Putamen (tissue), 1 donor: ENCODE data around the gene NAA80.
"Not testable (repeated sequence)": the region's sequence is repeated elsewhere in the genome, so short reads cannot be mapped to it uniquely, and the experiment has no call there.

Experiments used
- DNase-seq: peaks from one replicate; pipeline ENCODE4 v3.0.0-alpha.2; 2016; ENCODE audit warnings: low spot score

Gene NAA80

GRCh38 chr3:50290161-50290641, 9.0 kb downstream of the NAA80 start:
- DNase-seq, result no peak

DNA sequence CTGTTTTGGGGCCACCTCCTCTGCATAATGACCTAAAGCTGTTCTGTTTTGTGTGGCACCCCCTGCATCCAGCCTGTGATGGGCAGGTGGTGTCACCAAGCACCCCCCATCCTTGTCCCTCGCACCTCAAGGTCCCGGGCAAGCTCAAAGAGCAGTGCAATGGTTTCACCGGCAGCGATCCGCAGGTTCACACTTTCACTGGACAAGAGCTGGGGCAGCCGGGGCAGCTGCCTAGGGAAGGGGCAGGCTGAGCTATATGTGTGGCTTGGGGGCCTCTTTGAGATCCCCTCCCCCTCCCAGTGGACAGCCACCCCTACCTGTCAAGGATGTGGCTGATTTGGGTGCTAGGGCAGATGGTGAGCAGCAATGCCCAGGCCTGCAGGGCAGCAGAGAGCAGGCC, 10.1 kb downstream of the NAA80 start:
- DNase-seq, result no peak

GRCh38 chr3:50288387-50289007, 10.7 kb downstream of the NAA80 start:
- DNase-seq, result no peak

DNA sequence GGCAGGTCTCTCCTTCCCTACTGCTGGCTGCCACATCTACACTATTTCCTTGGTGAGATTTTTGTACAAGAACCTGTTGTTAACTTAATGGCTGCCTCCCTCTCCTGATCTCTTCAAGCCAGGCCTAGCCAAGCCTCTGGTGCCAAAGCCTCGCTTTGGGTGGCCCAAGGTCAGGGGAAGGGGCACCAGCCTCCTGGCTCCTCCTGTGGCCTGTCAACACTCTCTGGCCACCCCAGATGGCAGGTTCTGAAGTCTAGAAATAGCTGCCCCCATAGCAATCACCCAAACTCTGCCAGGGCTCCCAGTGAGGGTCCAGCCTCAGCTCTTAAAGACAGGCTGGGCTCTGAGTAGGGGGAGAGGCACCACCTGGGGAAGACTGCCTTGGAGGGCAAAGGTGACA, 11.9 kb downstream of the NAA80 start:
- no peak for DNase-seq

DNA sequence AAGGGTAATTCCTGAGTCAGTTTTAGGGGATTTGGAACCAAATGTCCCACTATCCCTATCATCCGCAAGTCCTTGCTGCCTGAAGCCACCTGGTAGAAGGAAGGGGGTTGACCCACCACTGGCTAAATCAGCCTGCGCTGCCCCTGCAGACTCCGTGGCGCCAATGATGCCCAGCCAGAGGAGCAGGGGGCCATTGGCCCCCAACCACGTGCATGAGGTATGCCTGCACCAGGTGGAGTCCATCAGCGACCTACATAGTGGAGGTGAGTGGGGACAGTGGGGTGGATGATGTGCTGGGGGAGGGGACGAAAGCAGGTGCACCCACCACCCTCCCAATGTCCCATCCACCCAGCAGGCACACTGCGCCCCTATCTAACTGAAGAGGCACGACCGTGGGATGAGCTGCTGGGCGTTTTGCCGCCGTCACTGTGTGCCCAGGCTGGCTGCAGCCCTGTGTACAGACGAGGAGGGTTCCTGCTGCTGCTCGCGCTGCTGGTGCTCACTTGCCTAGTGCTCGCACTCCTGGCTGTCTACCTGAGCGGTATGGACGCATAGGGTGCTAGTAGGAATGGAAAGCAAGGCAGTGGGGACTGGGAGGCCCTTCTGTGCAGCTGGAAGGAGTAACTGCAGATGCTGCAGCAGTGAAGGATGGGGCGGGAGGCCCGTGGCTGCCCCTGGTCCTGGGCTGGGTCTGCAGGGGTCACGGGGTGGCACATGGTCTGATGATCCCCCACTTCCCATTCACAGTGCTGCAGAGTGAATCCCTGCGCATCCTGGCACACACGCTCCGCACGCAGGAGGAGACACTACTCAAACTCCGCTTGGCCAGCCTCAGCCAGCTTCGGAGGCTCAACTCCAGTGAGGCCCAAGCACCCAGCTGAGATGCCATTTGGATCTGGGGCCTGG, 12.6 kb downstream of the NAA80 start:
- DNase-seq, result no peak

DNA sequence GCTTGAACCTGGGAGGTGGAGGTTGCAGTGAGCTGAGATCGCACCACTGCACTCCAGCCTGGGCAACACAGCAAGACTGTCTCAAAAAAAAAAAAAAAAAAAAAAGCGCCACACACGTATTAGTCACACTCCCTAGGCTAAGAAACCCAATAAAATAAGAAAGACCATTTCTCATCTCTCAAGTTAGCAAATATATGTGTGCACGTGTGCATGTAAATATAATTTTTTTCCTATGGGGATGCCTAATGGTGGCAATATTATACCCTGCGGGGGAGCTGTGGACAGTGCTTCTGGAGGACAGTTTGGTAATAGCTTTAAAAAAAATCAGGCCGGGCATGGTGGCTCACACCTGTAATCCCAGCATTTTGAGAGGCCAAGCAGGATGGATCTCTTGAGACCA, 15.1 kb downstream of the NAA80 start:
- DNase-seq, result not testable (repeated sequence)

- DNase-seq, result no peak
These were observed 19.8 kb downstream of the NAA80 start for GRCh38 chr3:50279255-50280016.

DNA sequence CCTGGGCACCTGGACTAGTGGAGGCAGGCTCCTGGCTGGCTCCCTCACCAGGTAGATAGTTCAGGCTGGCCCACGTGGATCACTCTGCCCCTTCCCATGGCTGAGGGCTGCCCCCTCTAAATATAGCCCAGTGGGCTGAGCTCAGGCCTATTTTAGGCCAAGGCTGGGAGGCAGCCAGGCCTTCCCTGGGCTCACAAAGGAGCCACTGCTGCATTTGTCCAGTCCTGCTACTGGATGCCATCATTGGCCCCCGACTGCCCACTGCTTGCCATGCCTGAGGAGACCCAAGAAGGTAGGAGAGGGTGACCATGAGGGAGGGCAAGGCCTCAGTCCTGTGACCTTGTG, 20.4 kb downstream of the NAA80 start, which contains the start of gene LSMEM2:
Gene LSMEM2, plus strand, starts transcription at position 208 of the 345 bp plus-strand sequence. Its CDS starts 27 bp downstream, at position 235.
- no peak for DNase-seq

DNA sequence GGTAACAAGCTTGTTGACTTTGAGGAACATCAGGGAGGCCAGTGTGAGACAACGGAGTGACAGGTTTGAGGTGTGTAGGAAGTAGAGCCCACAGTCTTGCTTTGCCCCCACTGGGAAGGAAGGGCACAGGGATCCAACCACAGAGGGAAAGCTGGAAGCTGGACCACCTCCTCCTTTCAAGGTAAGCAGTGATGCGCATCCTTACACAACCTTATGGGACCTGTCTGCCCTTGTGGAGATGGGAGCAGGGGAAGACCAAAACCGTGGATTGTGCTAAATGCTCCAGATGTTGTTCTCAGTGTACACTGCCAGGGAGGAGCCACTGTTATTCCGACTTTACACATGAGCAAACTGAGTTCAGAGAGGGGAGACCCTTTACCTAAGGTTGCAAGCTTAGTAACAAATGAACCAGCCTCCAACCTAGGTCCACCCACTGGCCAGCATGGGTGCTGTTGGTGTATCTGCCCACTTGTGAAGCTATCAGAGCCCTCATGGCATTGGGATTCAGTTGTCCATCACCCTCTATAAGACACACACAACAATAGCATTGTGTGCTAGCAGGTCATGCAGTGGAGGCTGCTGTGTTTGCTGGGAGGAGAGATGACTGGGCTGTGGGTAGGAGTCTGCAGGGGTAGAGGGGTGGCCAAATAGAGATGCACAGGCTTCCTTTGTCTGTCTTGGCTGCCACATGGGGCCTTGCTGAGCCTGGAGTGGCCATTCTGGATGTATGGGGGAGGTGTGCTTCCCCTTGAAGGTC, 20.9 kb downstream of the NAA80 start:
- peak; percentile 74 for DNase-seq

- DNase-seq, result no peak
These were observed 22.5 kb downstream of the NAA80 start for GRCh38 chr3:50276762-50277101.

DNA sequence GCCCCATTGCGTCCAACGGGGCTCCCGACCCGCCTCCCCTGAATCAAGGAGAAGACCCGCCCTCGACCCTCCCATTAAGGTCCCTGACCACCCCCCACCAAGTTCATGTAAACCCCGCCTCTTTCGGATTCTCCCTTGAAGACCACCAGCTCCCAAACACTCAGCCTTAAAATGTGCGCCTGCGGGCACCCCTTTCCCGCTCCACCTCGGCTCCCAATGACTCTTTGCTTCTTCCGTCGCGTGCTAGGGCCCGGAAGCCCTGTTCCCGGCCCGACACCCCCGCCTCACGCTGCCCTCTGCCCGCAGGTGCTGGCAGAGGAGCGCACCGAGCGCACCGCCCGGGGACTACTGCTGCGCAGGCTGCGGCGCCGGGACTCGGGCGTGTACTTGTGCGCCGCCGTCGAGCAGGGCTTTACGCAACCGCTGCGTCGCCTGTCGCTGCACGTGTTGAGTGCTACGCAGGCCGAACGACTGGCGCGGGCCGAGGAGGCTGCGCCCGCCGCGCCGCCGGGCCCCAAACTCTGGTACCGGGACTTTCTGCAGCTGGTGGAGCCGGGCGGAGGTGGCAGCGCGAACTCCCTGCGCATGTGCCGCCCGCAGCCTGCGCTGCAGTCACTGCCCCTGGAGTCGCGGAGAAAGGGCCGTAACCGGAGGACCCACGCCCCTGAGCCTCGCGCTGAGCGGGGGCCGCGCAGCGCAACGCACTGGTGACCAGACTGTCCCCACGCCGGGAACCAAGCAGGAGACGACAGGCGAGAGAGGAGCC, 23.0 kb downstream of the NAA80 start:
- no peak for DNase-seq

DNA sequence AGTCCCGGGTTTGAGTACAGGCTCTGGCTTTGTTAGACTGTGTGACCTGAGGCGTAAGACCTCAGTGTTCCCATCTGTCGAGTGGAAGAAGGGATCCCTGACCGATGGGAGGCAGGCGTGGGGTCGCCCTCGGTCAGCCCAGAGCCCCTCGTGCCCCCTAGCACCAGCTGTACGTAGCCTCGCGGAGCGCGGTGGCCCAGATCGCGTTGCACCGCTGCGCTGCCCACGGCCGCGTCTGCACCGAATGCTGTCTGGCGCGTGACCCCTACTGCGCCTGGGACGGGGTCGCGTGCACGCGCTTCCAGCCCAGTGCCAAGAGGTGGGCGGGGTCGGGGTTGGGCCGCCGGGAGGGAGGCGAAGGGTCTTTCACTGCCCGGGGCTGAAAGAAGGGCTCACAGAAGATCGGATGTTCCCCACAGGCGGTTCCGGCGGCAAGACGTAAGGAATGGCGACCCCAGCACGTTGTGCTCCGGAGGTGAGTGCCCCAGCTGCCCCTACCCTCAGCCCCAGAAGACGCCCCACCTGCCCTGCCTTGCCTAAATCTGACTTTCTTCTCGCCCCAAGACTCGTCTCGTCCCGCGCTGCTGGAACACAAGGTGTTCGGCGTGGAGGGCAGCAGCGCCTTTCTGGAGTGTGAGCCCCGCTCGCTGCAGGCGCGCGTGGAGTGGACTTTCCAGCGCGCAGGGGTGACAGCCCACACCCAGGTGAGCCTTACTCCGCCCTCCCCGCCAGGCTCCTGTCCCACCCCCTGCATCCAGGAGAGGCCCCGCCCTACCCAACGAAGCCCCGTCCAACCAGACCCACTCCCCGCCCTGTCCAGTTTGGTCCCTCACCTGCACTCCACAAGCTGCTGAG, 23.8 kb downstream of the NAA80 start:
- no peak for DNase-seq

DNA sequence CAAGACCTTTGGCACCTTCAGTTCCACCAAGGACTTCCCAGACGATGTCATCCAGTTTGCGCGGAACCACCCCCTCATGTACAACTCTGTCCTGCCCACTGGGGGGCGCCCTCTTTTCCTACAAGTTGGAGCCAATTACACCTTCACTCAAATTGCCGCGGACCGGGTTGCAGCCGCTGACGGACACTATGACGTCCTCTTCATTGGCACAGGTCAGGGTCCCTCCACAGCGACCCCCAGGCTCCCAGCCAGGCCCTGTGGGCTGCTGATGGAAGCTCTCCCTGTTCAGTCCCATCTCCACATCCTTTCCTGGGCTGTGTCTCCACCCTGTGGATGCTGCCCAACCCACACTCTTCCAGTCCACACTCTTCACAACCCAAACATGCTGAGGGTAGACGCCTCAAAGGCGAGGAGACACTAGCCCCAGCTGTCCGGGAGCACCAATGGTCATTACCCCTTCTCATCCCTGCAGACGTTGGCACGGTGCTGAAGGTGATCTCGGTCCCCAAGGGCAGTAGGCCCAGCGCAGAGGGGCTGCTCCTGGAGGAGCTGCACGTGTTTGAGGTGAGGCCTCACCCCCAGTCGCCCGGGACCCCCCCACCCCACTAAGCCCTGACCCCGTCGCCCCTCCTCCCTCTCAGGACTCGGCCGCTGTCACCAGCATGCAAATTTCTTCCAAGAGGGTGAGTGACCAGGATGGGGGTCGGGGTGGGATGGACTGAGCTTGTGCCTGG, 24.7 kb downstream of the NAA80 start:
- DNase-seq, result no peak

GRCh38 chr3:50273689-50274065, 25.5 kb downstream of the NAA80 start:
- no peak for DNase-seq

GRCh38 chr3:50272911-50273688, 26.1 kb downstream of the NAA80 start:
- peak; percentile 84 for DNase-seq

DNA sequence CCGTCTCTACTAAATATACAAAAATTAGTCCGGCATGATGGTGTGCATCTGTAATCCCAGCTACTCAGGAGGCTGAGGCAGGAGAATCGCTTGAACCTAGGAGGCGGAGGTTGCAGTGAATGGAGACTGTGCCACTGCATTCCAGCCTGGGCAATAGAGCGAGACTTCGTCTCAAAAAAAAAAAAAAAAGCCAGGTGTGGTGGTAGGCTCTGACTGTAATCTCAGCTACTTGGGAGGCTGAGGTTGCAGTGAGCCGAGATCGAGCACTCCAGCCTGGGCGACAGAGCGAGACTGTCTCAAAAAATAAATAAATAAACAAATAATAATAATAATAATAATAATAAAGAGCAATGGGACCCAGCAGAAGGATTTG, 26.7 kb downstream of the NAA80 start:
- not testable (repeated sequence) for DNase-seq

- DNase-seq, result no peak
These were observed 27.8 kb downstream of the NAA80 start for GRCh38 chr3:50271314-50271936.
